ENCODE data around the gene RAMAC.
"Not testable (repeated sequence)": the region's sequence is repeated elsewhere in the genome, so short reads cannot be mapped to it uniquely, and the experiment has no call there.

RAMAC gene

DNA sequence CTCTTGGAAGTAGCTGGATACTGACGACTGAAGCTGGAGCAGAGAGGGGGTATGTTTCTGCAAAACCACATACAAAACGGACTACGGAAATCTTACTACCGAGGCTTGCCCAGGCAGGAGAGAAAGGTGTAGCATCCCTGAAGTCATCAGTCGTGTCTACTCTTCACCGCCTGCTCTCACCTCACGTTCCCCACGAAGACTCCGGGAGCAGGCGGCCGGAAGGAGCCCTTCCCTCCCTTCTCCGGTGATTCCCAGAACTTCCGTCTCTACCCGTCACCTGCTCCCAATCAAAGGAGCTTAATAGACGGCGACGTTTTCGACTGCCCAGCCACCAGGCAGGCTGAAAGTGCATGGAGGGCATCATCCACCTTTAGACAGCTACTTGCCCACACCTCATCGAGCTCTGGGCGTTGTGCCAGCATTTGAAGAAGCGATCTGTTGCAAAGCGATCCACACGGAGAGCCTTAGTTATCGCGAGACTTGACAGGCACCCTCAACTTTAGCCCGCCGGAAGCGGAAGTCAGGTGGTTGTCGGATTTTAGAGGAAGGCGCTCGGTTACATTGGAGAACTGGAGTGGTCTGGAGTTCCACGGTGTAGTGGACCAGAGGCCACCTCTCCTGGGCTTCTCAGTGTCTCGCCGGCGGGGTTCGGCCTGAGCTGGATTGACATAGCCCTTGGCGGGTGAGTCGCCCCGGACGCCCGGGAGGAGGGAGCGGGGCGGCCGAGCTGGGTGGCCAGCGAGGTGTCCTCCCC is at the start of gene RAMAC:
Gene RAMAC, plus strand, starts transcription at position 523 of the 754 bp plus-strand sequence. CDS start 2,809 bp downstream, outside the sequence.
- peak; percentile 89 for DNase-seq (ENCODE audit: low spot score)

DNA sequence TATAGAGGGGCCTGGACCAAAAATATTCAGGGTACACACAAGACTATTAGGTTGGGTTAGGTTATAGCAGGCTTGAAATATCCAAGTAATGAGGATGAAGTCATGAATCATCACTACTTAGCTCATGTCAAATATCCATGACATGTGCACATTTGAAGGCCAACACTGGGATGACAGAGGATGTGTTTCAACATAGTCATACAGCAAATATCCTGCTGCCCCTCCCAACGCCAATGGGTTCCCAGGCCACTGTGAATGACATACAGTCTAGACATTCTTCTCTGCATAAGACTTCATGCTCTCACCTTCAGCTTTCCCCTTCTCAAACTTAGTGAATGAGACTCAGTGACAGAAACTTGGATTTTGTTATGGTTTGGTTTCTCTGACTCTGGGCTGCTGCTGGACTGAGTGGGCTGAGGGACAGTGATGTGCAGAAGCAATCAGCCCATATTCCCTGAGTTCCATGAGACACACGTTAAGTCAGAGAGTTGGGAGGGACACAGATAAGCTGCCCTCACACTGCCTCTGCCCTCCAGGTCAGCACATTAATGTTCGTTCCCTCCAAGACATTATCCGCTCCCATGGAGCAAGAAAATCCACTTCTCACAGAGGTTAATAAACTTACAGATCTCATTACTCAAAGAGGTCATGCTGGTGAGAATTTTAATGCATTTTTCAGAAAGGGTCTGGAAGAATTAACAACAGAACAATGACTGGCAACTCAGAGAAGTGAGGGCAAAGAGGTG is 48.9 kb upstream of the RAMAC start:
- DNase-seq (ENCODE audit: low spot score), result no peak

GRCh38 chr15:82937712-82938058 is 48.3 kb upstream of the RAMAC start:
- DNase-seq (ENCODE audit: low spot score), result no peak

- DNase-seq (ENCODE audit: low spot score), result not testable (repeated sequence)
Observed at GRCh38 chr15:82939678-82940077, 46.3 kb upstream of the RAMAC start.

DNA sequence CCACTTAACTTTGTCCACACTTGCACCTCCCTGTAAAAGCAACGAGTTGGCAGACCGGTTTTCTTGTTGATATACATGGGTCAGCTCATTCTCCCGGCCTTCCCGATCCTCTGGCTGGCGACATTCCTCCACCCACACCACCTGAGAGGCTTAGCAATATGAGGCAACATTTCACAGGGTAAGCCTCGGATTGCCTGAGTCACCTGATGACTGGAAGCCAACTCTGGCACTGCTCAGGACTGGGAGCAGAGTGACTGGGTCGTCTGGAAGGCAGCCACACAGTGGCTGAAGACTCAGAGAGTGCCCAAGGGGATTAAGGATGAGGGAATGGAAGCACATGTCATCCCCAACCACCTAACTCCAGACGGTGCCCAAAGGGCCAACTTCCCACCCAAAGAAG is 43.3 kb upstream of the RAMAC start:
- DNase-seq (ENCODE audit: low spot score), result no peak

- no peak for DNase-seq (ENCODE audit: low spot score)
Observed at GRCh38 chr15:82943176-82943575, 42.8 kb upstream of the RAMAC start.

DNA sequence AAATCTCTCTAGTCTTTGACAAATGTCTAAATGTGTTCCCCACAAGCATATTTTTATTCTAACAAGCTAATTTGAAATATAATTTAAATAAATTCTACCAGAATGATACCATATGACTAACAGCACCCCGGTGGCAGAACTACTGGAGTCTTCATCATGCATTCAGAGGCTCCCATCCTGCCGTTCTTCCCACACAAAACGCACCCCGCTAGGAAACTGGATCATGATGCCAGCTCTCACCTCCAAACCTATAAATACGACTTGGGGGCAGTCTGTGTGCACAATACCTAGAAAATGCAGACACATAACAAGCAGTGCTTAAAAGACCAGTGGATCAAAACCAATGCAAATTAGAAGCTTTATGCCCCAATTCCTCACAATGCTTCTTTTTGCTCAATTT is 42.0 kb upstream of the RAMAC start:
- no peak for DNase-seq (ENCODE audit: low spot score)

DNA sequence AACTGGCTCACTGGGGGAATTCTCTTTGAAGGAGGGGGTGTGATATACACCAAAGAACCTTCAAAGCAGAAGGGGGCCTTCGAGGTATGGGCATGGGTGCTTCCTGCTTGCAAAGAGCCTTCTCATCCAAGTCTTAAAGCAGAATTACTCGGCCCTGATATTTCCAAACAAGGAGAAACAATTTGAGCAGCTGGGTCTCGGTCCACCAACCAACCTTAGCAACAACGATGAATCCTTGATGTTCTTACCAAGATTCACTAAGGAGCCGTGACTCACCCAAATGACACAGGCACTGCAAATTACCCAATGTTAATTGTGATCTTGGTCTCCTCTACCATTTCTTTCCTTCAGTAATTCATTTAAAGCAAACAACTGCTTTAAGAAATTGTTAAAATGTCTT is 41.2 kb upstream of the RAMAC start:
- DNase-seq (ENCODE audit: low spot score), result no peak

GRCh38 chr15:82945326-82945725 is 40.7 kb upstream of the RAMAC start:
- DNase-seq (ENCODE audit: low spot score), result no peak

- DNase-seq (ENCODE audit: low spot score), result no peak
Observed at GRCh38 chr15:82946155-82946701, 39.8 kb upstream of the RAMAC start.

DNA sequence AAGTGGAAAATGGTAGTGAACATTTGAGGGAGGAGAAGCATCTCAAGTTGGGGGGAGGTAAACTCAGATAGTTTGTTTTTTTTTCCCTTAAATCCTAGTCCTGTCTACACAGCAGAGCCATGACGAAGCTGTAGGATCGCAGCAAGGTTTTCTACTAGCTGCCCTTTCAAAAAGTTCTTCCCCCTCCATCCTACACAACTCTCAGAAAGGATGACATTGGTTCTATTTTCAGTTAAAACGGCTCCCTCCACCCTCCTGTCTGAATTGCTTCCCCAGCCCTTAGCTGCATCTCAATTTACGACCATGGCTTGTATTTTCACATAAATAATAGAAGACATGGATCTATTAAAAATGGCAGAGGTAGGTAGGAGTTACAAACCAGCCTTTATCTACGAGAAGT is 35.7 kb upstream of the RAMAC start:
- DNase-seq (ENCODE audit: low spot score), result no peak

DNA sequence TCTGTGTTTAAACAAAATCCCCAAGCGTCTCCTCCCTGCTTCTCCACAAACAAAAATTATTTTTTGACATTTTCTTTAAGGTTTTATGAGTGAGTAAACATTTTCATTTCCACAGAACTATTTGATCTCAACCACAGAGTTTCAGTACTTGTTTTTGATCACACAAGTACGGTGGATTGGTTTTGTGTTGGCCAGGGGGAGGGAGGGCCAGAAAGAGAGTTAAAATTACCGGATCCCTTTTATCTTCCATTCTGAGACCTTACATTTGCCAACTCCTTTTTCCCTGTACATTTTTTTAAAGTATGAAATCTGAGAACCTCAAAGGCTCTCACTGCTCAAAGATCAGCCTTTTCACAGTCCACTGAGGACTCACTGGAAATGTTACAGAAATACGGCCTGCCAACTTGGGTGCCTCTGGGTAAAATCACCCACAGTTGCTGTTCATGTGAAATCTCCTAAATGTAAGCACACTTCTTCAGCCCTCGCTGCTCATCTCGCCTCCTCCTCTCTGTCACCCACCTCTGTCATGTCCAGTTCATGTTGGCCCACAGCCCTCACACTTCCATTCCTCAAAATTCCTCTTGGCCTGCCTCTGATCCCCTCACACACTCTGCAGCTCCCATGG is 35.2 kb upstream of the RAMAC start:
- no peak for DNase-seq (ENCODE audit: low spot score)

DNA sequence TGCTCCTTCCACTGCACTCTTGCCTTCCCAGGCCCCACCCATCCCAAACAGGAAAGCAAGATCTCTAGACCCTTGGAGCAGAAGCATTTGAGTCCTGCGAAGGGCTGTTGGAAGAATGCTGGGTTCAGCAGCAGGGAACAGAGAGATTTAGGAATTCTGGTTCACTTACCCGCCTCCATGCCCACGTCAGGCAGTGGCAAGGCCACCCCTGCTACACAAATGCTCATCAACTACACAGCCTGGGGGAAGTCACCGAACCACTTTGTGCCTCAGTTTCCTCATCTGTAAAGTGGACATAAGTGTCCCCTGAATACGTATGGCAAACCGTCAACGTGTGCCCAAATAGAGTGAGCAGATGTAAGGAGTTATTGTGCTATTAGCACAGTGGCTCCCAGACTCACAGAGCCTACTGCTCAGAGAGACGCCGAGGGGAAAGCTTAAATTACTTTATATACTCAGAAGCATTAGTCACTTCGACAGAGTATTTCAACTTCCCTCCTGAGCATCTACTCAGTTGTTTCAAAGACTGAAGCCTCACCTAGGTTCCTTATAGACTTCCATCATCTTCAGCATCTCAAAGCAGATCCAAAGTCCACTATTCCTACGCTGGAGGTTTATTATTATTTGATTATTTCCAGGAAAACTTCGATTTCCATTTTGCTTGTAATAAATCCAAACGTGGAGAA is 34.4 kb upstream of the RAMAC start:
- DNase-seq (ENCODE audit: low spot score), result no peak

- peak; percentile 94 for DNase-seq (ENCODE audit: low spot score)
Observed at GRCh38 chr15:82952158-82953081, 33.6 kb upstream of the RAMAC start, which contains the start of gene HOMER2. Gene HOMER2, minus strand, starts transcription at chr15:82952720. Its CDS starts 185 bp downstream, at chr15:82952535.

DNA sequence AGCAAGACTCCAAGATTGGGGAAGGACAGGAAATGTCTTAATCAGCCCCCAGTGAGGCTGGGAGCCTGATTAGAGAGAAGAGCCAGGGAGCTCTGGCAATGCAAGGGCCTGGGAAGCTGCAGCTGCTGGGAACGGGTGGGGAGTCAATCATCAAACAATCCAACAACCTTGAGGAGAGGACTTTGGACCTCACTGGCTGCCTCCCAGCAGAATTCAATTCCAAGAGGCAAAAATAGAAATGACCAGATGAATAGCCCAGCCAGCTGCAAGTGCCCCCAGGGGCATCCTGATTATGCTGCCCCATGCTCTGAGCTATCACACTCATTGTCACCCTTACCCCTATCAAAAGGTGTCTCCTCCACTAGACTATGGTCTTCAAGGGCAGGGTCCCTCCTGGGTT is 27.4 kb upstream of the RAMAC start:
- DNase-seq (ENCODE audit: low spot score), result no peak

GRCh38 chr15:82959423-82959822 is 26.6 kb upstream of the RAMAC start:
- DNase-seq (ENCODE audit: low spot score), result no peak

- no peak for DNase-seq (ENCODE audit: low spot score)
Observed at GRCh38 chr15:82960766-82961165, 25.2 kb upstream of the RAMAC start.

DNA sequence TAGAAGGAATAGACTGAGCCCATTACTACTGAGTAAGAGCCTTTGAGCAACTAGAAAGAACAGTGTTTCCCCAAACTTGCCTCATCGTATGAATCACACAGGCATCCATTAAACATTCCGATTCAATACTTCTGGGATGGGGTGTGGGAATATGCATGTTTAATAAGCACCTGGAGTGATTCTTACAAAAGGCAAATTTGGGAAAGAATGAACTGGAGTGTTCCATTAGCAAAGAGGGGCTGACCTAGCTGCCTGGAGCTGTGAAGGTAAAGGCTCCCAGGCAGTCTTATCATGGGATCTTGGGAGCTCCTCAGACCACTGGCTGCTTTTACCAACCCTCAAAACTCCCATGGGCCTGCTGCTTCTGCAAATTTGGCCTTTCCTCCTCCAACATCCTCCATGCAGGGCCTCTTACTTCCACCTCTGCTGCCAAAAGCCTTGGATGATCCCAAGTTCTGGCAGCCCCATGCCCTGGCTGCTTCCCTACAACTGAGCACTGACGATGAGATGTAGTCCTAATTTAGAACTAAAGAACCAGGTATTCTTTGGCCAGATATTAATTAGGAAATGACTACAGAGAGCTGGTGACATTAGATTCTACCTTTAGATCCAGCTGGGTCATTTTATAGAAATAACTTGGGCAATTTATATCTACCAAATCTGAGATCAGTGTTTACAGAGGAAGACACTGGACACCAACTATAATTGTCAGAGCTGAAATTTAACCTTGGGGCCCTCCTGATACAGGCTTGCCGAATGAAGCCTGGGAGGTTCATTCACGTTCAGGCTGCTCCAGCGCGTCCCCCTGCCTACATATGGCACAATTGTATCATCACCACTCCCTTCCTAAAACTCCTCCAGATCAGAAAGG is 22.3 kb upstream of the RAMAC start:
- DNase-seq (ENCODE audit: low spot score), result no peak

DNA sequence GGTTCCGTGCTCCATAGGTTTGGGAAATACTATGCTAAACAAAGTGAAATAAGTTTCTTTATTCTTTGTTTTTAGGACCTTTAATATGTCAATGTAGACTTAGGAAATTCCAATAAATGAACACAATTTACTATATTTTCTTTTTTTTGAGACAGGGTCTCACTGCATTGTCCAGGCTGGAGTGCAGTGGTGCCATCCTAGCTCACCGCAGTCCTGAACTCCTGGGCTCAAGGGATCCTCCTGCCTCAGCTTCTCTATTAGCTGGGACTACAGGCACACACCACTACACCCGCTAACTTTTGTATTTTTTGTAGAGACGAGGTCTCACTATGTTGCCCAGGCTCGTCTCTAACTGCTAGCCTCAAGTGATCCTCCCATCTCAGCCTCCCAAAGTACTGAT is 21.1 kb upstream of the RAMAC start:
- no peak for DNase-seq (ENCODE audit: low spot score)

DNA sequence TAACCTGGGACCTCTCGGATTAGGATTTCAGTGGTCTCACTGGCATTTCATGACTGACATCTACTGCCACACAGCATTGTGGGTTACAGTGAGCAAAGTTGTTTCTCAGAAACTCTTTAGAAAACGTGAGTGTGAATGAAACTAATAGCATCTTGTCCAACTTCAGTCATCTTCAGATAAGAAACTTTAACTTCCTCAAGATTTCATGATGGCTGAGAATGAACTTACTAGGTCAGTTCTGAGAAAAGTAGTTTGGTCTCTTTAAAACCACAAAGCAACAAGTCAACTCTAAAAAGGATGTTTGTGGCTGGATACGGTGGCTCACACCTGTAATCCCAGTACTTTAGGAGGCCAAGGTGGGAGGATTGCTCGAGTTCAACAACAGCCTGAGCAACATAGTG is 19.3 kb upstream of the RAMAC start:
- DNase-seq (ENCODE audit: low spot score), result no peak

Data from D341Med (cell line).